ENCODE measurements around the gene CDK3.

CDK3 gene

GRCh38 chr17:75987041-75987440 lies 13.6 kb upstream of the CDK3 start:
- no peak for DNase-seq

GRCh38 chr17:75991396-75991795 lies 9.3 kb upstream of the CDK3 start:
- DNase-seq = no peak

- DNase-seq = no peak
Observed at GRCh38 chr17:75994802-75995370, 5.8 kb upstream of the CDK3 start.

- DNase-seq = no peak
Observed at GRCh38 chr17:75995385-75995925, 5.2 kb upstream of the CDK3 start.

GRCh38 chr17:75996665-75997590 lies 3.7 kb upstream of the CDK3 start:
- DNase-seq = peak in 2 of 56 donors; percentile 14 to 28

- DNase-seq = no peak
Observed at GRCh38 chr17:75998327-75998795, 2.3 kb upstream of the CDK3 start.

- DNase-seq = peak in 6 of 56 donors; percentile 7 to 65 (median 25)
Observed at GRCh38 chr17:76000016-76000754, 470 bp upstream of the CDK3 start.

GRCh38 chr17:76002100-76002499 lies 1.4 kb downstream of the CDK3 start:
- DNase-seq = no peak

GRCh38 chr17:76003915-76004314 lies 3.3 kb downstream of the CDK3 start:
- DNase-seq = no peak

- no peak for DNase-seq
Observed at GRCh38 chr17:76004750-76005262, 4.2 kb downstream of the CDK3 start.

GRCh38 chr17:76005263-76006149 lies 4.9 kb downstream of the CDK3 start:
- peak in 50 of 56 donors; percentile 11 to 80 (median 42) for DNase-seq

GRCh38 chr17:76007131-76007849 lies 6.6 kb downstream of the CDK3 start:
- no peak for DNase-seq

GRCh38 chr17:76007850-76008165 lies 7.2 kb downstream of the CDK3 start:
- DNase-seq = no peak

- DNase-seq = no peak
Observed at GRCh38 chr17:76008208-76008607, 7.6 kb downstream of the CDK3 start.

- DNase-seq = no peak
Observed at GRCh38 chr17:76008630-76009425, 8.2 kb downstream of the CDK3 start.

GRCh38 chr17:76009447-76009846 lies 8.8 kb downstream of the CDK3 start:
- no peak for DNase-seq

GRCh38 chr17:76009969-76010661 lies 9.5 kb downstream of the CDK3 start:
- DNase-seq = no peak

GRCh38 chr17:76011951-76012350 lies 11.3 kb downstream of the CDK3 start:
- DNase-seq = no peak

Data from nucleus accumbens (tissue), 56 donors.